HG02970 (cell line): ENCODE results near the gene BRWD1.
"Not testable (repeated sequence)": the region's sequence is repeated elsewhere in the genome, so short reads cannot be mapped to it uniquely, and the experiment has no call there.

Source experiments
- ATAC-seq: cut with Tn5 transposase; IDR thresholded peaks from one replicate; pipeline ENCODE4 v1.9.1; 2021; ENCODE audit warnings: mild to moderate bottlenecking, moderate library complexity, moderate number of reproducible peaks; ENCODE audit not compliant: unreplicated experiment, low FRiP score

Gene BRWD1

DNA sequence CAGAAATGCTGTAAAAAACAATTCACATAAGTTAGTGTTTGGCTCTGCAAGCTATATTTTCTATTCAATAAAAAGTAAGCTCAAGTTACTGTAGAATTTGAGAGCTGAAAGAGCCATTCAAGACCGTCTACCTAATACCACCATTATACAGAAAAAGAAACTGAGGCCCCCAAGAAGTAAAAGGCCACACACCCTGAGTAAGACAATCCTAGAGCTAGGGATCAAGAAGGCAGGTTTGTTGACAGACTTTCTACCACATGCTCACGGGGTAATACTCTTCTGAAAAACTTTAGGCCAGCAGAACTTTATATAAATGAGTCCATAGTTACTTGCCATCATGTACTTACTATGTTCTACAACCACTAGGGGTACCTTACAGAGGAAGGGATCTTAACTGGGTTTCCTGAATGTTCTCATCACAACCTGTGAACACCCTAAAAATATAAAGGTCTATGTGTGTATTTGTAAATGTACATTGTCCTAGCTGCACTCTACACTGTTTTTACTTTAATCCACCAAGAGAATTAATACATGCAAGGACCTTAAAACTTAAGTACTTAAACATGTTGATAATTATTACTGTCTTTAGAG is 132.9 kb downstream of the BRWD1 start:
- ATAC-seq: no peak

DNA sequence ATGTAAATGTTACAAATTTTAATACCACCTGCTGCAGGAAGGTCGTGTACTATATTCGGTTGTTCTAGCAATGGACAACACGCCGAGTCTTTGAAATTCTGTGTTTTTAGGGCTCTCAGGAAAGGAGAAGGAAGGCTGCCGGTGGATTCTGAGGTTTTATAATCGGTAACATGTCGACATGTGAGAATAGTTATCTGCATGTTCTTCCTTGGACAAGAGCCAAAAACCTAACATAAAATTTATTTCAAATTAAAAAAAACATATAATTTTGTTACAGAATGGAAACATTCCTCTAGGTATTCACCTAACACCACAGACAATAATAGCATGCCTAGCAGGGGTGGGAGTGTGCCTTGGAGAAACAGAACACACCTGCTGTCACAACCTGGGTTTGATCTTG is 135.0 kb downstream of the BRWD1 start:
- ATAC-seq: no peak

DNA sequence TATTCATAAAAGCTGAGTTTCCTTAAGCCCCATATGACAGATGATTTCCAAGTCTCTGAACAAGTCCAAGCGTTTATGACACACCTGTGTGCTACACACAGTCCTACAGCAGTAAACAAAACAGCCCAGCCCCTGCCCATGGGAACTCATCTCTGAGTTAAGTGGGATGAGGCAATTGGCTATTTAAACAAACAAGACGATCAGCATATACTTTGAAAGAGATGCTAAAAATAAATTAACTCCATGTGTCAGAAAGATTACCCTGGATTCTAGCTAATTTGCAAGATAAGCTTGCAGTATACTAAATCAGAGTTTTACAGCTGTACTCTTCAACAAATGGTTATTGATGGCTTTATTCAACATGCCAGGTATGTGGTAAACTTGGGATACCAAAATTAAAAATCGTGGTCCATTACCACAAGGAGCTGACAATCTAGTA is 137.1 kb downstream of the BRWD1 start:
- ATAC-seq: no peak

- ATAC-seq: no peak
These were observed 137.8 kb downstream of the BRWD1 start for GRCh38 chr21:39175665-39176064.

DNA sequence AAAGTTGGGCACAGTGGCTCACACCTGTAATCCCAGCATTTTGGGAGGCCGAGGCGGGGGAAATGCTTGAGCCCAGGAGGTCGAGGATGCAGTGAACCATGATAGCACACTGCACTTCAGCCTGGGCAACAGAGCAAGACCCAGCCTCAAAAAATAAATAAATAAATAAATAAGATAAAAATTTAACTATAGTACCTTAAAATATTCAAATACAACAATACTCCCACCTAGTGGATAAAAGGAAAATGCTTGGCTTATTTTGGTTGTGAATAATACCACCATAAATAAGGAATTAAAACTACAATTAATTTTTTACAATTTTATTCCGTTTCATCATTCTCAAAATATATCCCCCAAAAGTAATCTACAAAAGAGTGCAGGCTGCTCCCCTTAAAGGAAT is 138.3 kb downstream of the BRWD1 start:
- ATAC-seq: no peak

GRCh38 chr21:39173716-39174680 is 139.4 kb downstream of the BRWD1 start:
- no peak for ATAC-seq

DNA sequence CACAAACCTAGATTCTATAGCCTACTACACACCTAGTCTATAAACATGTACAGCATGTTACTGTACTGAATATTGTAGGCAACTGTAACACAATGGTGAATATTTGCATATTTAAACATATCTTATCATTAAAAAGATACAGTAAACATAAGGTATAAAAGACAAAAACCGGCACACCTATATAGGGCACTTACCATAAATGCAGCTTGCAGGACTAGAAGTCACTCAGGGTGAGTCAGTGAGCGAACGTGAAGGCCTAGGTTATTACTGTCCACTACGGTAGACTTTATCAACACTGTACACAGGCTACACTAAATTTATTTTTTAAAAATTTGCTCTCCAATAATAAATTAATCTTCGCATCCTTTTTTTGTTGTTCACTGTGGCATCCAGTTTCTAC is 143.5 kb downstream of the BRWD1 start:
- no peak for ATAC-seq

- ATAC-seq: no peak
These were observed 144.6 kb downstream of the BRWD1 start for GRCh38 chr21:39168800-39169199.

GRCh38 chr21:39164523-39164922 is 148.9 kb downstream of the BRWD1 start:
- no peak for ATAC-seq

GRCh38 chr21:39161064-39161463 is 152.4 kb downstream of the BRWD1 start:
- ATAC-seq: no peak

DNA sequence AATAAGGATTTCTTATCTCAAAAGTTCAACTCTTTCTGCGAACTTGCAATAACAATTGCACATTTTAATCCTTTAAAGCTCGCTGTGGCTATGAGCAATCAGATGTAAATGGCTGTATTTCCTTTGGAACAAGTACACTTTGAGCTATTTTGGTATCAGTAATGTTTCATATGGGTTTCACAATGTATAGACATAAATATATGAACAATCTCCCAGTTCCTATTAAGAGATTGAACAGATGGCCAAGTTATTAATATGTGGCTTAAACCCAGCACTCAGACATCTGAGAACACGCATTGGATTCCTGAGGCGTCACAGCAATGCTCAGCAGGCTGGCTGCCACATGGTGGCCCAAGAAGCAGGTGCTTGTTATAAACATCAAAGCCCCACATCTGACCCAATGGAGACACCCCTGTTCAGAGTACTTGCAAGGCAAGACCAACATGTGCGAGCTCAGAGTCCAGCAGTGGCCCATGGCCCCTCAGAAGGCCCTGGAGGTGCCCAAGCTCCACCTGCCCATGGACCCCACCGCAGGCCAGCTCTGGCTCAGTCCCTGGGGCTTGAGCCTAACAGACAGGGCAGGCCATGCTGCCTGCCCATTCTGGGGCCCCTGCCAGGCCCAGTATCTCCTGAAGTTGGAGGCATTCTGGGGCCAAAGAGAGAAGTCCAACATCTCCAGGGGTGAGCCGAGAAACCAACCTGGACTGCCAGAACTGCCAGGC is 153.9 kb downstream of the BRWD1 start:
- no peak for ATAC-seq

GRCh38 chr21:39157241-39157640 is 156.2 kb downstream of the BRWD1 start:
- ATAC-seq: not testable (repeated sequence)

DNA sequence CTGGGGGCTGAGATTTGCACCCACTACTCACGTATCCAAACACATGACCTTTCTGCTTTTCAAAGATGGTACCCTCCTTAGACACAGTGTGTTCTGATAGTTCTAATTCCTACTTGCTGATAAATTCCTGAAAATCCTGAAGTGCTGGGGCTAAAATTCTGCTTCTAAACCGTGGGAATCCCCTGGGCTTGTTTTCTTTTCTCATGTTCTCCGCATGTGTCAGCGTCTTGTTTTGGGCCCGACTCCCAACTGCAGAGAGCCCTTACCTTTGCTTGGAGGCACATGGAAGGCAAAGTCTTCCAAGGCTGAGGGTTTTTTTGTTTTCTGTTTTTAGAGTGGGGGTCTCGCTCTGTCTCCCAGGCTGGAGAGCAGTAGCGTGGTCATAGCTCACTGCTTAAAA is 157.4 kb downstream of the BRWD1 start:
- ATAC-seq: no peak

GRCh38 chr21:39155578-39155977 is 157.9 kb downstream of the BRWD1 start:
- no peak for ATAC-seq

- ATAC-seq: no peak
These were observed 159.6 kb downstream of the BRWD1 start for GRCh38 chr21:39153842-39154241.

DNA sequence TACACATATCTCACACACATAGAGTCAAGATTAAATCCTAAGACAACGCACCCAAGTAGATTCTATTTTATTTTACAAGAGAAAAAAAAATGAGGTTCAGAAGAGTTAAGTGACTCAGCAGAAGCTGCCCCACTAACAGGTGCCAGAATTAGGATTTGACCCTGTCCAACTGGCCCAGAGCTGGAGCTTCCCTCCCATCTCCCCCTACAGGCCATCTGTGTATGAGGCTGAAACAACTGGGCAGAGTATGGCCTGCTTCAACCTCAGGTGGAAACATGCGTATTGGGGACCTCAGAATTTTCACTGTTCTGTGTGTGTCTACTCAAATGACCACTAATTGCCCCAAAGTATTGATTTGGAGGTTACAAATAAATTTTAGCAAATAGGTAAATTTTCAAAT is 160.1 kb downstream of the BRWD1 start:
- no peak for ATAC-seq

- ATAC-seq: no peak
These were observed 161.2 kb downstream of the BRWD1 start for GRCh38 chr21:39152271-39152670.

DNA sequence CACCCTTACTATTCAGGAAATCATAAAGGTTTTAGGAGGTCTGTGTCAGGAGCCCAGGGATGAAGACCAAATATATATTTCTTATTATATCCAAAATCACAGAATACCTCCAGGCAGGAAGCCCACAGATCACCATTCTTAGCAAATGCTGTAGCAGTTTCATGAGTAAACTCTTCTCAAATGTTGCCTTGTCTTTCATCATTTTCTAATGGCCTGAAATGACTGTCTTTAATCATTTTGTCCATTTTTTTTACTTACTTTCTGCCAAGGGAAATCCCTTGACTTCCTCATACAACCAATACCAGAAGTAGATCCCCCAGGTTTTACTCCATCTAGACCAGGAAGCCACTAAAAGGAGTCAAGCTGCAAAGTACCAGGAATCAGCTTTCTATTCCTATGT is 162.6 kb downstream of the BRWD1 start:
- no peak for ATAC-seq

GRCh38 chr21:39150316-39150715 is 163.1 kb downstream of the BRWD1 start:
- no peak for ATAC-seq

DNA sequence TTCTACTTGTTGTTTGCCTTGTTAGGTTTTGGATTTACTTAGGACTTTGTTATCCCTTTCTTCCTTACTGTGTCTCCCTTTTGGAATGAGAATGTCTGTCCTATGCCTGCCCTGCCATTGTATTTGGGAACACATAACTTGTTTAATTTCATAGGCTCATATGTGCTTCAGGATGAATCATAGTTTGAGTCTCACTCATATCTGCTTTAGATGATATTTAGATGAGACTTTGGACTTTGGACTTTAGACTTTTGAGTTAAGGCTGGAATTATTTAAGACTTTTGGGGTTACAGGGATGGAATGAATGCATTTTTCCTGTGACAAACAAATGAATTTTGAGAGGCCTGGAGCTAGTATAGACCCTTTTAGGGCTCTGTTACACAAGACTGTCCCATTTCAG is 163.6 kb downstream of the BRWD1 start:
- no peak for ATAC-seq

- ATAC-seq: no peak
These were observed 164.5 kb downstream of the BRWD1 start for GRCh38 chr21:39148975-39149374.
